Spleen (tissue), 7 donors: ENCODE results near the gene LDB2.

Source experiments
- POLR2AphosphoS5 ChIP-seq, 3 donors: sonication (generic); formaldehyde crosslinking; IDR thresholded peaks; one replicate each; pipeline ENCODE4 v1.5.1; 2017; ENCODE audit warnings: antibody characterized with exemption in 3 of 3
- TF ChIP-seq, protein P1 (sequence below), 11 experiments: fragments of 200-600 bp in 7 of 11; fragments of 450-650 bp in 4 of 11; sonication (generic) in 4 of 11; IDR thresholded peaks in 8 of 11; conservative IDR thresholded peaks in 3 of 11; 1 replicate in 7 of 11; 2 replicates in 4 of 11; pipeline versions ENCODE4 v1.4.0 to v1.8.0; 2016 to 2021; ENCODE audit warnings: antibody characterized with exemption in 11 of 11, inconsistent platforms in 4 of 11, mild to moderate bottlenecking in 1 of 11
- donor health status: DM: no; HTN: no; CAD: no; lungs with moderate emphysema.
- donor health status: DM: no; HTN: no; CAD: no.
- donor health status: DM: no; HTN: no; CAD: no.

DNA sequence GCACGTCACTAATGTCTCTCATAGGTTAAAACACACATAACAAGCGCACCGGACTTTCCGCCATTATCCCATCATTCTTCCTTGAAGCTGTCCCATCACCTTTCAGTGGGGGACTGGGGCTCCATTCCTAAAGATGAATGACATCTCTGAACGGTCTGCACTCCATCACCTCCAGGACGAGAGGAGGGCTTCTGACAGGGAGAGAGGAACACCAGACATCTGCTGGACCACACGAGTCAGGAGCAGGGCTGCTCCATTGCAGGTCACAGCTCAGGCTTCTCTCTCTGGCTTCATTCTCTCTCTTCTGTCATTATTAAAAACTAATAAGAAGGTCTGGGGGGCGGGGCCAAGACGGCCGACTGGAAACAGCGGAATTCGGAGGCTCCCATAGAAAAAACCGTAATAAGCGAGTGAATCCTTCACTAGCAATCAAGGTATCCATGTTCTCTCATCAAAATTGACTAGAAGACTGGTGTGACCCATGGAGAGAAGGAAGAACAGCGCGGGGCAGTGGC lies 289.8 kb downstream of the LDB2 start:
- TF ChIP-seq, protein P1, sequence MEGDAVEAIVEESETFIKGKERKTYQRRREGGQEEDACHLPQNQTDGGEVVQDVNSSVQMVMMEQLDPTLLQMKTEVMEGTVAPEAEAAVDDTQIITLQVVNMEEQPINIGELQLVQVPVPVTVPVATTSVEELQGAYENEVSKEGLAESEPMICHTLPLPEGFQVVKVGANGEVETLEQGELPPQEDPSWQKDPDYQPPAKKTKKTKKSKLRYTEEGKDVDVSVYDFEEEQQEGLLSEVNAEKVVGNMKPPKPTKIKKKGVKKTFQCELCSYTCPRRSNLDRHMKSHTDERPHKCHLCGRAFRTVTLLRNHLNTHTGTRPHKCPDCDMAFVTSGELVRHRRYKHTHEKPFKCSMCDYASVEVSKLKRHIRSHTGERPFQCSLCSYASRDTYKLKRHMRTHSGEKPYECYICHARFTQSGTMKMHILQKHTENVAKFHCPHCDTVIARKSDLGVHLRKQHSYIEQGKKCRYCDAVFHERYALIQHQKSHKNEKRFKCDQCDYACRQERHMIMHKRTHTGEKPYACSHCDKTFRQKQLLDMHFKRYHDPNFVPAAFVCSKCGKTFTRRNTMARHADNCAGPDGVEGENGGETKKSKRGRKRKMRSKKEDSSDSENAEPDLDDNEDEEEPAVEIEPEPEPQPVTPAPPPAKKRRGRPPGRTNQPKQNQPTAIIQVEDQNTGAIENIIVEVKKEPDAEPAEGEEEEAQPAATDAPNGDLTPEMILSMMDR (IDR thresholded peaks at IDR 0.05 in 8 of 11, conservative IDR thresholded peaks at IDR 0.05 in 3 of 11): no peak
- TF ChIP-seq POLR2AphosphoS5 (IDR thresholded peaks at IDR 0.05): no peak
